ENCODE measurements around the gene EDC3. TPM values are rescaled to one million over a fixed set of nuclear protein-coding genes. Genes with fewer than 3 reads are reported as not detected.

The EDC3 gene
- polyA plus RNA-seq, 2 of the 4 experiments (the other 2 are of a cell fraction), result 23.2 to 24.1 TPM

DNA sequence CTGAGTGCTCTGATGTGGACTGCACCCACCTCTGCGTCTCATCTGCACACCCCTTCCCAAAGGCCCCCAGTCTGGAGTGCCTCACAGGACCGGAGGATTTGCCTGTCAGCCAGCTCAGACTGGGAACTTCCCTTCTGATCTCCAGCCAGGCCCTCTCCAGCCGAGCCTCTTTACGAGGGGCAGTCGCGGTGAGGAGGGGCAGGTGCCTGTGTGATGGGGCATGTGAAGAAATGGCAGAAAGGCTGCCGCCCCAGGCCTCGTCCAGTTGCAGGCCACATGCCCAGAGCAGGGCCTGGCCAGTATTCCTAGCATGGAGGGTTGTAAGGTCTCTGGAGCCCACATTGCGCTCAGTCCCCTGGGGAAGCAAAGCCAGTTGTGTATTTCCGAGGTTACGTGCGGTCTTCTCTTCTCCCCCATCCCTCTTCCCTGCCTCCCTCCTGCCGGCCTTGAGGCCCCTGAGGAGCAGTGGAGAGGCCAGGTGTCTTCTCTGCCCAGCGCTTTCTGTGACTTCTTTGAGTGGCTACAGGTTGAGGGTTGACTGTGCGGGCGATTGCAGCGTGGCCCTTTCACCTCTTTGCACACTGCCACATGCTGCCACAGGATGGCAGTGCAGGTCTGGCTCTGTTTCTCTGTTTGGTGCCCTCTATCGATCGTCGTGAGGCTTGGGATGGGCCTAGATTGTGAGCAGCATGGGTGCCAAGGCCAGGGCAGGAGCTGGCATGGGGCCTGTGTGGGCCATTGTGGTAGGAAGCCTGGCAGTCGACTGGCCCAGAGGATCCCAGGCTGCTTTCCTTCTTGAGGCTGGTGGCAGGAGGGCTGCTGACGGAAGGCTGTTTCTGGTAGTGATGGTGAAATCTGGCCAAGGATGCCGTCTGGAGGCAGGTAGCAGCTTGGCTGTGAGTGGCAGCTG is 74.9 kb downstream of the EDC3 start:
- POLR2A ChIA-PET, result no interaction called here

GRCh38 chr15:74619916-74620635 is 75.7 kb downstream of the EDC3 start:
- ATAC-seq, result no peak
- Histone ChIP-seq H3K4me3 (no peak overlapping the region), H3K27ac (no peak overlapping the region), H3K4me2 (no peak overlapping the region), H3K4me1 (peaks cover 16% of the 10 kb centered on the region; the same call in 1 of the 3 replicates), H3K9me3 (no peaks in the 10 kb centered on the region)
- 92% methylated on average over 14 of the region's 27 CpGs for WGBS (ENCODE audit: missing lambda C conversion rate)
- ChIA-PET CTCF (interaction anchor here (0.8 to 13.4 kb wide), 7 partner anchors 9 to 330 kb away, joined by 3 to 218 read pairs (median 5); partner anchors contain the start of gene UBL7), POLR2A (no interaction called here)
- no peak for DNase-seq (ENCODE audit: low read depth in 1 of 2, low spot score in 1 of 2)
- FAIRE-seq, result no peak
- TF ChIP-seq RAD21 (conservative IDR thresholded peaks at IDR 0.05 in 1 of 2, IDR thresholded peaks at IDR 0.05 in 1 of 2) (no peak), HMGXB4 (CRISPR knock-in tag; IDR thresholded peaks at IDR 0.05; ENCODE audit: borderline replicate concordance) (no peak), GATA3 (IDR thresholded peaks at IDR 0.05; ENCODE audit: borderline replicate concordance) (no peak)

More for the DNA sequence above, 74.9 kb downstream of the EDC3 start:
- FAIRE-seq (no peak), DNase-seq (ENCODE audit: low read depth in 1 of 2, low spot score in 1 of 2) (peak; percentile 80), ATAC-seq (peak; percentile 81 to 91)
- 61% methylated on average over 17 of the region's 23 CpGs for WGBS (ENCODE audit: missing lambda C conversion rate)
- TF ChIP-seq SREBF2 (IDR thresholded peaks at IDR 0.05), result no peak
- TF ChIP-seq JUN (IDR thresholded peaks at IDR 0.05), result no peak
- no peak for TF ChIP-seq CHD4 (IDR thresholded peaks at IDR 0.05; ENCODE audit: borderline replicate concordance)
- TF ChIP-seq SMC3 (IDR thresholded peaks at IDR 0.05), result peak; percentile 51
- 0 out of 2 replicates have a peak, but pooled peaks have one; percentile 42 for TF ChIP-seq POLR2AphosphoS2 (conservative IDR thresholded peaks at IDR 0.05; ENCODE audit: low read length)
- TF ChIP-seq, protein P1, sequence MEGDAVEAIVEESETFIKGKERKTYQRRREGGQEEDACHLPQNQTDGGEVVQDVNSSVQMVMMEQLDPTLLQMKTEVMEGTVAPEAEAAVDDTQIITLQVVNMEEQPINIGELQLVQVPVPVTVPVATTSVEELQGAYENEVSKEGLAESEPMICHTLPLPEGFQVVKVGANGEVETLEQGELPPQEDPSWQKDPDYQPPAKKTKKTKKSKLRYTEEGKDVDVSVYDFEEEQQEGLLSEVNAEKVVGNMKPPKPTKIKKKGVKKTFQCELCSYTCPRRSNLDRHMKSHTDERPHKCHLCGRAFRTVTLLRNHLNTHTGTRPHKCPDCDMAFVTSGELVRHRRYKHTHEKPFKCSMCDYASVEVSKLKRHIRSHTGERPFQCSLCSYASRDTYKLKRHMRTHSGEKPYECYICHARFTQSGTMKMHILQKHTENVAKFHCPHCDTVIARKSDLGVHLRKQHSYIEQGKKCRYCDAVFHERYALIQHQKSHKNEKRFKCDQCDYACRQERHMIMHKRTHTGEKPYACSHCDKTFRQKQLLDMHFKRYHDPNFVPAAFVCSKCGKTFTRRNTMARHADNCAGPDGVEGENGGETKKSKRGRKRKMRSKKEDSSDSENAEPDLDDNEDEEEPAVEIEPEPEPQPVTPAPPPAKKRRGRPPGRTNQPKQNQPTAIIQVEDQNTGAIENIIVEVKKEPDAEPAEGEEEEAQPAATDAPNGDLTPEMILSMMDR (IDR thresholded peaks at IDR 0.05), result peak; percentile 87
- no peak for TF ChIP-seq RCOR1 (IDR thresholded peaks at IDR 0.05; ENCODE audit: low read depth, low read length)
- peak; percentile 42 to 60 for TF ChIP-seq RAD21 (conservative IDR thresholded peaks at IDR 0.05 in 1 of 2, IDR thresholded peaks at IDR 0.05 in 1 of 2)
- no peak for TF ChIP-seq NPAS2 (CRISPR knock-in tag; IDR thresholded peaks at IDR 0.05; ENCODE audit: borderline replicate concordance)
- TF ChIP-seq MAX (IDR thresholded peaks at IDR 0.05), result peak; percentile 61; the same call in 1 of the 2 replicates
- CTCF ChIA-PET, result interaction anchor here (0.5 to 23.2 kb wide), 19 partner anchors 9 to 335 kb away, joined by 3 to 701 read pairs (median 4); no protein-coding TSS in a partner anchor
- Histone ChIP-seq H3K4me1 (peaks cover 16% of the 10 kb centered on the region; the same call in 1 of the 3 replicates), H3K9me3 (no peaks in the 10 kb centered on the region), H3K4me2 (no peak overlapping the region), H3K4me3 (no peak overlapping the region), H3K27ac (no peak overlapping the region)

DNA sequence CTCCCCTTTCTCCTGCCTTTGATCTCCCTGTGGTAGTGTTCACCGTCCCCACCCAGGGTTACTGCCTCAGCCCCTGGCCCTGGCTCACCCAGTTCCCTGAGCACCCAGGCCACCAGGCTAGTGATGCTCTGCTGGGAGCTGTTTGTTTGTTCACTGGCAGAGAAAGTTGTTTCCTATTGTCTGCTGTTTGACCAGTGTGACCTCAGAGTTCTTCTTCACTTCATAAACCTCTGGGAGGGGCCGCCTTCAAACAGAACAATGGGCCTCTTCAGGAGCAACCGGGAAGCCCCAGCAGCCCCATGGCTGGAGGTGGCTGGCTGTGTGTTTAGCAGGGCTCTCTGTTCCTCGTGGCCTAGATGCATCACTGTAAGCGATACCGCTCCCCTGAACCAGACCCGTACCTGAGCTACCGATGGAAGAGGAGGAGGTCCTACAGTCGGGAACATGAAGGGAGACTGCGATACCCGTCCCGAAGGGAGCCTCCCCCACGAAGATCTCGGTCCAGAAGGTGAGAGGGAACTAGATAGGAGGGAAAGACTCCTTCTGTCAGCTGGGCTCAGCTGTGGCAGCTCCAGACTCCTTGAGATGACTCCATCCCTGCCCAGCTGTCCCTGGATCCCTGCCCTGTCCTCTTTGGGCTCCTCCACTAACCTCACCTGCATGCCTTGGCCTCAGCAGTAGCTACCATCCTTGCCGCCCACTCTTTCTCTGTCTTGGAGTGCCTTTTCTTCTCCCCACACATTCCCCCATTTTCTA is 76.8 kb downstream of the EDC3 start:
- no peak for TF ChIP-seq TFCP2L1 (CRISPR knock-in tag; IDR thresholded peaks at IDR 0.05)
- TF ChIP-seq MAFK (IDR thresholded peaks at IDR 0.05; ENCODE audit: partially characterized antibody), result no peak
- no peak for TF ChIP-seq HES2 (IDR thresholded peaks at IDR 0.05)
- 77% methylated on average over 15 of the region's 15 CpGs for WGBS (ENCODE audit: missing lambda C conversion rate)
- CTCF ChIA-PET, result interaction anchor here (1.0 to 13.4 kb wide), 5 partner anchors 14 to 158 kb away, joined by 3 to 218 read pairs (median 7); partner anchors contain the start of gene UBL7

More for the DNA sequence above, 76.8 kb downstream of the EDC3 start:
- POLR2A ChIA-PET, result no interaction called here
- ATAC-seq (no peak), FAIRE-seq (no peak), DNase-seq (ENCODE audit: low read depth in 1 of 2, low spot score in 1 of 2) (no peak)
- Histone ChIP-seq H3K9me3 (no peaks in the 10 kb centered on the region), H3K4me2 (no peak overlapping the region), H3K27ac (no peak overlapping the region), H3K4me3 (no peak overlapping the region), H3K4me1 (peaks cover 16% of the 10 kb centered on the region; the same call in 1 of the 3 replicates)

All from A549 (cell line).